Neural crest cell (in vitro differentiated cells): ENCODE measurements around the gene GOLGA8A. TPM values are rescaled to one million over a fixed set of nuclear protein-coding genes. Genes with fewer than 3 reads are reported as not detected.

Source experiments
- DNase-seq: peaks from one replicate; pipeline ENCODE4 v3.0.0; 2021; ENCODE audit warnings: low read depth, mixed read lengths, low spot score
- H3K27ac Mint-ChIP-seq: one replicate; pipeline ENCODE4 v1.8.0; 2021; ENCODE audit warnings: mild to moderate bottlenecking, mixed read lengths; ENCODE audit not compliant: unreplicated experiment
- H3K27me3 Mint-ChIP-seq: 2 replicates; pipeline ENCODE4 v1.8.0; 2021; ENCODE audit warnings: low read depth, mild to moderate bottlenecking, mixed read lengths
- H3K36me3 Mint-ChIP-seq: 2 replicates; pipeline ENCODE4 v1.8.0; 2021; ENCODE audit warnings: low read depth, mild to moderate bottlenecking, mixed read lengths
- H3K4me1 Mint-ChIP-seq: 2 replicates; pipeline ENCODE4 v1.8.0; 2021; ENCODE audit warnings: mixed read lengths
- H3K4me3 Mint-ChIP-seq: one replicate; pipeline ENCODE4 v1.8.0; 2021; ENCODE audit warnings: mild to moderate bottlenecking, mixed read lengths
- H3K9me3 Mint-ChIP-seq: 2 replicates; pipeline ENCODE4 v1.8.0; 2021; ENCODE audit warnings: mixed read lengths
- CTCF ChIP-seq: fragments of 200-600 bp; sonication (generic); conservative IDR thresholded peaks from 2 replicates; pipeline ENCODE4 v1.5.0; 2021; ENCODE audit warnings: antibody characterized with exemption, mild to moderate bottlenecking
- total RNA-seq: library from RNA; stranded (reverse); gene quantifications from 2 replicates; pipeline ENCODE4 v1.2.1, GENCODE V29; 2021

GOLGA8A gene
- total RNA-seq, 1 donor from 2014 or later, result 93.4 TPM

DNA sequence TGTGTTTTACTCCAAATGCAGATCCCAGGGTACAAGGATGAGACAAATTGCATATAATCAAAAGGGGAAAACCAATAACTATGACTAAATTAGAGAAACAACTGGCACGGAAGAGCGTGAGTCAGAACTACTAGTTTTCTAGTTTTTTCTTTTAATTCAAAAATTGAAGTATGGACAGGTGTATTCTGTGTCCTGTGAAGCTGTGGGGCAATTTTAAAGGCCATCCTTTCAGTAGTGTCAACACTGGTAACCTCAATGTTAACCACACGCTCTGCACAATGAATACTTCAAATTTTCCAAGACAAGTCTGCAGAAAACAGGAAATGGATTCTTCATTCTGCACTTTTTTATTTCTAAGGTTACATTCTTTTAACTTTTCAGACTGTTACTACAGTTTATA lies 32.5 kb upstream of the GOLGA8A start:
- no peaks in the 10 kb centered on the region for H3K9me3 Mint-ChIP-seq
- no peak overlapping the region for H3K27ac Mint-ChIP-seq
- no peak overlapping the region for H3K4me3 Mint-ChIP-seq
- H3K4me1 Mint-ChIP-seq, result no peaks in the 10 kb centered on the region
- H3K27me3 Mint-ChIP-seq, result peaks cover 71% of the 10 kb centered on the region
- no peak for TF ChIP-seq CTCF
- H3K36me3 Mint-ChIP-seq, result no peaks in the 10 kb centered on the region
- no peak for DNase-seq

DNA sequence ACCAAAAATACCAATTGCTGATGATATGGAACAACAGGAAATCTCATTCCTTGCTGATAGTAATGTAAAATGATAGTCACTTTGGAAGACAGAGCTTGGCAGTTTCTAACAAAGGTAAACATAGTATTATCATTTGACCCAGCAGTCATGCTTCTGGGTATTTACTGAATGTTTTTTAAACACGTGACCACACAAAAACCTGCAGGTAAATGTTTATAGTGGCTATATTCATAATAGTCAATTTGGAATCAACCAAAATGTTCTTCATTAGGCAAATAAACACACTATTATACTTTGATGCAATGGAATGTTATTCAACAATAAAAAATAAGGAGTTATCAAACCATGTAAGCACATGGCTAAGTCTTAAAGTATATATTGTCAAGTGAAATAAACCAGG lies 24.1 kb upstream of the GOLGA8A start:
- Mint-ChIP-seq H3K4me3 (no peak overlapping the region), H3K9me3 (no peaks in the 10 kb centered on the region), H3K27ac (no peak overlapping the region), H3K36me3 (no peaks in the 10 kb centered on the region), H3K27me3 (peaks cover 90% of the 10 kb centered on the region), H3K4me1 (no peaks in the 10 kb centered on the region)
- TF ChIP-seq CTCF, result no peak
- DNase-seq, result no peak

GRCh38 chr15:34460451-34460850 lies 22.8 kb upstream of the GOLGA8A start:
- no peaks in the 10 kb centered on the region for H3K9me3 Mint-ChIP-seq
- peaks cover 89% of the 10 kb centered on the region for H3K27me3 Mint-ChIP-seq
- TF ChIP-seq CTCF, result no peak
- no peak overlapping the region for H3K27ac Mint-ChIP-seq
- DNase-seq, result no peak
- H3K4me3 Mint-ChIP-seq, result no peak overlapping the region
- no peaks in the 10 kb centered on the region for H3K4me1 Mint-ChIP-seq
- no peaks in the 10 kb centered on the region for H3K36me3 Mint-ChIP-seq

- no peaks in the 10 kb centered on the region for H3K4me1 Mint-ChIP-seq
- H3K9me3 Mint-ChIP-seq, result no peaks in the 10 kb centered on the region
Measured at GRCh38 chr15:34456658-34457057, 19.1 kb upstream of the GOLGA8A start.

GRCh38 chr15:34442891-34443290 lies 5.3 kb upstream of the GOLGA8A start:
- Mint-ChIP-seq H3K27ac (no peak overlapping the region), H3K4me1 (no peaks in the 10 kb centered on the region), H3K4me3 (no peak overlapping the region), H3K36me3 (no peaks in the 10 kb centered on the region), H3K27me3 (peaks cover 73% of the 10 kb centered on the region), H3K9me3 (no peaks in the 10 kb centered on the region)
- DNase-seq, result no peak
- no peak for TF ChIP-seq CTCF

More at GRCh38 chr15:34456658-34457057, 19.1 kb upstream of the GOLGA8A start:
- H3K36me3 Mint-ChIP-seq, result no peaks in the 10 kb centered on the region
- no peak overlapping the region for H3K4me3 Mint-ChIP-seq
- no peak for DNase-seq
- no peak overlapping the region for H3K27ac Mint-ChIP-seq
- peaks cover 79% of the 10 kb centered on the region for H3K27me3 Mint-ChIP-seq
- TF ChIP-seq CTCF, result no peak

DNA sequence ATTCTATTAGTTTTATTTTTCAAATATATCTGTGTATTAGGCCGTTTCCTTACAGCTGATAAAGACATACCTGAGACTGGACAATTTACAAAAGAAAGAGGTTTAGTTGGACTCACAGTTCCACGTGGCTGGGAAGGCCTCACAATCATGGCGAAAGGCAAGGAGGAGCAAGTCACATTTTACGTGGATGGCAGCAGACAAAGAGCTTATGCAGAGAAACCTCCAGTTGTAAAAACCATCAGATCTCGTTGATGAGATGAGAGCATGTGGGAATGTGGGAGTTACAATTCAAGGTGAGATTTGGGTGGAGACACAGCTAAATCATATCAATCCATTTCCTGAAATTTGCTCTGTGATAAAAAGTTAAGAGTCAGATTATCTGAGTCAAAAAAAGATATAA lies 2.3 kb upstream of the GOLGA8A start:
- peaks cover 55% of the 10 kb centered on the region for H3K27me3 Mint-ChIP-seq
- no peak overlapping the region for H3K27ac Mint-ChIP-seq
- peaks cover 5% of the 10 kb centered on the region for H3K4me1 Mint-ChIP-seq
- TF ChIP-seq CTCF, result no peak
- H3K36me3 Mint-ChIP-seq, result no peaks in the 10 kb centered on the region
- no peaks in the 10 kb centered on the region for H3K9me3 Mint-ChIP-seq
- DNase-seq, result no peak
- H3K4me3 Mint-ChIP-seq, result no peak overlapping the region
